GM13977 (cell line): ENCODE data around the gene FKBP5.

ENCODE experiments used
- DNase-seq: peaks from one replicate; pipeline ENCODE4 v3.0.0; 2012; ENCODE audit warnings: low spot score
- in situ Hi-C: fragments of 300-500 bp; cut with MboI; formaldehyde crosslinking; loops from one replicate; pipeline ENCODE4 v1.12.0; 2022; ENCODE audit warnings: low sequenced_read_pairs, low pct_unique_long_range_greater_than_20kb, mixed read lengths, inconsistent platforms; ENCODE audit not compliant: unreplicated experiment
- TF ChIP-seq, protein P1 (sequence below): IDR thresholded peaks from 2 replicates; pipeline ENCODE4 v1.5.1; 2012; ENCODE audit warnings: mild to moderate bottlenecking, control low read depth; ENCODE audit not compliant: insufficient read depth; ENCODE audit errors: extremely low read depth, missing control alignments

Gene FKBP5

DNA sequence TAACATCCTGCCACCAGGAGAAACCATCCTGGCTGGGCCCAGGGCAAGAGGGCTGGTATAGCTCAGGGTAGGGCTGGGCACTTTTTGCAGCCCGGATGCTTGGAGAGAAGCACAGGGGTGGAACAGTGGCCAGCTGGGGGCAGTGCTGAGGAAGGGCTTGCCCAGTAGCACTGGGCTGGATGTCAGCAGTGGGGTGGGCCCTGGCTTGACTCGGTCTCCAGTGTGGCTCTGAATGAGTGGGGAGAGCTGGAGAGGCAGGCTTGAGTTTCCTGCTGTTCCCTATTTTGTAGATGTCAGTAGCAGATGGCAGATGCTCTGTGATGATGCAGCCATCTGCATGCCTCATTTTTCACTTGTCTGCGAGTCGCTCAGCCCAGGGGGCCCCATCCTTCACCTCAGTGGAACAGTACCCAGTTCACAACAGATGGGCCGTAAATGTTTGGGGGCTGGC, 119.7 kb downstream of the FKBP5 start:
- TF ChIP-seq, protein P1, sequence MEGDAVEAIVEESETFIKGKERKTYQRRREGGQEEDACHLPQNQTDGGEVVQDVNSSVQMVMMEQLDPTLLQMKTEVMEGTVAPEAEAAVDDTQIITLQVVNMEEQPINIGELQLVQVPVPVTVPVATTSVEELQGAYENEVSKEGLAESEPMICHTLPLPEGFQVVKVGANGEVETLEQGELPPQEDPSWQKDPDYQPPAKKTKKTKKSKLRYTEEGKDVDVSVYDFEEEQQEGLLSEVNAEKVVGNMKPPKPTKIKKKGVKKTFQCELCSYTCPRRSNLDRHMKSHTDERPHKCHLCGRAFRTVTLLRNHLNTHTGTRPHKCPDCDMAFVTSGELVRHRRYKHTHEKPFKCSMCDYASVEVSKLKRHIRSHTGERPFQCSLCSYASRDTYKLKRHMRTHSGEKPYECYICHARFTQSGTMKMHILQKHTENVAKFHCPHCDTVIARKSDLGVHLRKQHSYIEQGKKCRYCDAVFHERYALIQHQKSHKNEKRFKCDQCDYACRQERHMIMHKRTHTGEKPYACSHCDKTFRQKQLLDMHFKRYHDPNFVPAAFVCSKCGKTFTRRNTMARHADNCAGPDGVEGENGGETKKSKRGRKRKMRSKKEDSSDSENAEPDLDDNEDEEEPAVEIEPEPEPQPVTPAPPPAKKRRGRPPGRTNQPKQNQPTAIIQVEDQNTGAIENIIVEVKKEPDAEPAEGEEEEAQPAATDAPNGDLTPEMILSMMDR = peak; percentile 53

GRCh38 chr6:35566794-35567193, 121.9 kb downstream of the FKBP5 start:
- no peak for DNase-seq
- TF ChIP-seq, protein P1 = no peak
- in situ Hi-C loops = no loop called here

More for the DNA sequence above, 119.7 kb downstream of the FKBP5 start:
- in situ Hi-C loops = no loop called here
- DNase-seq = peak; percentile 11

DNA sequence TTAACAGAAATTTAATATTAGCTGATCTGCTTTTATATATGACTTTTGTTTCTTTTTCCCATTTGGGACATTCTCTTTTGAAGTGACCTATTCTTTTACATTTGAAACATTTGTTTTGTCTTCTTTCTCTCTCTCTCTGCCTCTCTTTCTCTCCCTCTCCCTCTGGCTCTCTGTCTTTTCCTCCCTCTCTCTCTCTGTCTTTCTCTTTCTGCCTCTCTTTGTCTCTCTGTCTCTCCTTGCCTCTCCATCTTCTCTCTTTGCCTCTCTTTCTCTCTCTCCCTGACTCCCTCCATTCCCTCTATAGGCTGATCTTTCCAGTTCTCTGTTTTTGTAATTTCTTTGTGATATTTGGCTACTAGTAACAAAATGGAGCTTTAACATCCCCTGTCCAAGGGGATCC, 124.0 kb downstream of the FKBP5 start:
- TF ChIP-seq, protein P1 = no peak
- DNase-seq = no peak
- in situ Hi-C loops = no loop called here

DNA sequence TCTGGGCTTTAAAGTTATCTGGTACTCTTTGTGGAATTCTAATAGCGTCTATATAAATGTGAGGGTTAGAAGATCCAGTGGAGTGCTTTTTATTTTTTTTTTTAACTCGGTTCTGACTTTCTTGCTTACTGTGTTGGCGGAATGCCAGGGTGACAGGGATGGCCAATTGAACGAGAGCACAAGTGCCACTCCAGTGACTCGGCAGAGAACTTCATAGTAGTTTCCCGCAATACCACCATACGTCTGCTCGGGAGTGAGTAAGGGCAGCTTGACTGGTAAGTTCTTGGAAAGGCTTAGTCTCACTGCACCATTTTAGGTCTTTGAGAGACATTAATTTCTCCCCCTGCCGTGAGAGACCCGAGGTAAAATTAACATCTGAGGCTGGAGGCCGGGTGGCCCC, 126.7 kb downstream of the FKBP5 start:
- TF ChIP-seq, protein P1 = no peak
- in situ Hi-C loops = no loop called here
- DNase-seq = no peak

DNA sequence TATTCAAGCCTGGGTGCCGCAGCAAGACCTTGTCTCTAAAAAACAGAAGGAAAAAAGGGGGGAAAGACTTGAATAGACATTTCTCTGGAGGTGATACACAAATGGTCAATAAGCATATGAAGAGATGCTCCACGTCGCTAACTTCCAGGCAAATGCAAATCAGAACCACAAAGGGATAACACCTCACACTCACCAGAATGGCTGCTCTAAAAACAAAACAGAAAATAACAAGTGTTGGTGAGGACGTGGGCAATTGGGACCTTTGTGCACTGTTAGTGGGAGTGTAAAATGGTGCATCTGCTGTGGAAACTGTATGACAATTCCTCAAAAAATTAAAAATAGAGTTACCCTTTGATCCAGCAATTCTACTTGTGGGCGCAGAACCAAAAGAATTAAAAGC, 127.6 kb downstream of the FKBP5 start:
- no peak for DNase-seq
- TF ChIP-seq, protein P1 = no peak
- in situ Hi-C loops = no loop called here

DNA sequence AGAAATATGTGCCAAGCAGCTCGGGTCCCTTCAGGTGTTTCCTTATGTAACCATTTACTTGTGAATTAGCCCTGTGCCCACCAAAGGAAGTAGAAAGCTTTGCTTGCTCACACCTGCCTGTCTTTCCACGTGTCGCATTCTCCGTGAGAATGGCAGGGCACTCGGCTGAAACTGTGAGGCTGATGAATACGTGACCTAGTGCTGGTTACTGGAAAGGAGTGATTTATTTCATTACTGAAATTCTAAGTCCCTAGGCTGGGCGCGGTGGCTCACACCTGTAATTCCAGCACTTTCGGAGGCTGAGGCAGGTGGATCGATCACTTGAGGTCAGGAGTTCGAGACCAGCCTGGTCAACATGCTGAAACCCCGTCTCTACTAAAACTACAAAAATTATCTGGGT, 130.1 kb downstream of the FKBP5 start:
- DNase-seq = no peak
- in situ Hi-C loops = no loop called here

DNA sequence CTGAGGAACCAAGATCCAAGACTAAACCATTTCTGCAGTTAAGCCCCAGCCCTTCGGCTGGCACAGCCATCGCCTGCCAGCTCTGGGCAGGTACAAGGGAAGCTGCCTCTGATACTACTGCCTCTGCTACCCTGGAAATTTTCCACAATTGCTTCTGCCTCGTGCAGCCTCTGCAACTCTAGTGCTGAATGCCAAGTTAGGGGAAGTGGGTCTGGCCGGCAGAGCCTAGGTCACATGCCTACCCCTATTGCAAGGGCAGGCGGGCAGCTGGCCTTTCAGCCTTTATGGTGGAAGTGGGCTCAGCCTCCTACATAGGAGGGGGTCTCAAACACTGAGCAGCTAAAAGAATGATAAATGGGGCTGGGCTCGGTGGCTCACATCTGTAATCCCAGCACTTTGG, 131.5 kb downstream of the FKBP5 start:
- TF ChIP-seq, protein P1 = no peak
- no peak for DNase-seq
- in situ Hi-C loops = no loop called here

More for the DNA sequence above, 130.1 kb downstream of the FKBP5 start:
- TF ChIP-seq, protein P1 = no peak
